Fibroblast of peridontal ligament (primary cell): Measurements from ENCODE around the gene CHD6.
"Not testable (repeated sequence)": the region's sequence is repeated elsewhere in the genome, so short reads cannot be mapped to it uniquely, and the experiment has no call there.

Experiments
- DNase-seq: peaks from one replicate; pipeline ENCODE4 v3.0.0-alpha.2; 2010; ENCODE audit errors: extremely low read depth

The CHD6 gene

DNA sequence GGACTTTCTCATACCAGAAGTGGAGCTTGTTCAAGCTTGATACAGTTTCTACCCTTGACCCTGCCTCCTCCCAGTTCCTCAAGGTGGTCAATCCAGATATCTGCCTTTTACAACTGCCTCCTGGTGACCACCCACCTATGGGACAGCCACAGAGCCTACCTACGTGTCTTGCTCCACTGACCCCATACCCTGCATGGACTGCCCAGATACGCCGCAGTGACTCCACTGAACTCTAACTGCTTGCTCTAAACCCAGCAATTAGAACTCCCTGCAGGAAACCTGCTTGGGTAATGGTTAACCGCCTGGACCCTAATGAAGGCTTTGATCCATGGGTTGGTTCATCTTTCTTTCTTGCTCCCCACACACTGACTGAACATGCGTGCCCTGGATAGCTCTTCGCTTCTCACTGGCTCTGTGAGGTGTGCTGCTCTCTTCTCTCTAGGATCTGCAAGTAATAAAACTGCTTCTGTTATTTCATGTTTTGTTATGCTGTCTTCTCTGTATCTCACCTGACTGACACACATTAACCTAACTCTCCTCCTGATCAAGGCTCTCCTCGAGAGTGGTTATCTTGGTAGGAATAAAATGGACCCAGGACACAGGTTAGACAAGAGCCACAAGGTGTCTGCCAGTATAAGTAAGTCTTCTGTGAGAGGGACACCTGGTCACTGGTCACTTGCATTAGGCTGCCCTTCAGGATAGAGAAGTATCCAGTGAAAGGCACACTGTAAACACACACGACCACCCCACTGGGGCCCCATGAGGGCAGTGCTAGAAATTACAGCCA, 79.2 kb downstream of the CHD6 start:
- DNase-seq: no peak

DNA sequence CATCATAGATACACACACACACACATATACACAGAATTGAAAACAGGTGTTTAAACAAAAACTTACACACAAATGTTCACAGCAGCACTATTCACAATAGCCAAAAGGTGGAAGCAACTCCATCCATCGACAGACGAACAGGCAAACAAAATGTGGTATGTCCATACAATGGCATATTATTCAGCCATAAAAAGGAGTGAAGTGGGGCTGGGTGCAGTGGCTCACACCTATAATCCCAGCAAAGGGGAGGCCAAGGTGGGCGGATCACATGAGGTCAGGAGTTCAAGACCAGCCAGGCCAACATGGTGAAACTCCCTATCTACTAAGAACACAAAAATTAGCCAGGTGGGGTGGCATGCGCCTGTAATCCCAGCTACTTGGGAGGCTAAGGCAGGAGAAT, 80.3 kb downstream of the CHD6 start:
- no peak for DNase-seq

- DNase-seq: not testable (repeated sequence)
Observed at GRCh38 chr20:41535551-41535950, 82.6 kb downstream of the CHD6 start.

DNA sequence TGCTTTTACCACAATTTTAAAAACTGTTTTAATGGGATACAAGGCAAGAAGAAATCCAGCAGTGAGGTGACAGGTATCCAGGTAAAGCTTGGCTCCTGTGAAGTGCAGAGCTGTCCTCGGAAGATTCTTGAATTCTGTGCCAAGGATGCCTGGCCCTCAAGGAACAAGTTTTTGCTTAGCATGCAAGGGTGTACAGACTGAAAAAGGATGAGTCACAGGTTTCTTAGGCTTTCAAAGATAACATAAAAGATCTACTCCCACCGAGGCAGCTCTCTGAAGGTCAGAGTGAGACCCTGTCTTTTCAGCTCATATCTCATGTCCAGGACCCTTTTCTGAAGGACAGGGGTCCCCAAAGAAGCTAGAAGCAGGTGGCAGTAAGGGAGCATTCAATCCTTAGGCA, 83.3 kb downstream of the CHD6 start:
- DNase-seq: no peak

DNA sequence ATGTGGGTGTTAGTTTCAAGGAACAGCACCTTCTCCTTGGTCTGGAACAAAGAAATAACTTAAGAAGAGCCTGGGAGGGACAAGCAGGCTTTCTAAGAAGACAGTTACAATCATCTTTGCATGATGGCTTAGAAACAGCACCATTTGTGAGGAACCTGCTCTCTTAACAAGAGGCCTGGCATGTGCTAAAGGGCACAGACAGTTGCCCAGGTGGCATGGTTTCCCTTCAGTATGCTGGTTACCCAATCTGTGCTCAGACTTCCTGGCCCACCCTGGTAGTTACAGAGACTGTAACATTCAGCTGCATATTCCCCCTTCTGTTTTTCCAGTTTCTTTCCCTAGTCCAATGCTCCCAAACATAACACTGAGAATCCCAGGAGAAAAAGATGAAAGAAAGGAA, 84.0 kb downstream of the CHD6 start:
- no peak for DNase-seq

DNA sequence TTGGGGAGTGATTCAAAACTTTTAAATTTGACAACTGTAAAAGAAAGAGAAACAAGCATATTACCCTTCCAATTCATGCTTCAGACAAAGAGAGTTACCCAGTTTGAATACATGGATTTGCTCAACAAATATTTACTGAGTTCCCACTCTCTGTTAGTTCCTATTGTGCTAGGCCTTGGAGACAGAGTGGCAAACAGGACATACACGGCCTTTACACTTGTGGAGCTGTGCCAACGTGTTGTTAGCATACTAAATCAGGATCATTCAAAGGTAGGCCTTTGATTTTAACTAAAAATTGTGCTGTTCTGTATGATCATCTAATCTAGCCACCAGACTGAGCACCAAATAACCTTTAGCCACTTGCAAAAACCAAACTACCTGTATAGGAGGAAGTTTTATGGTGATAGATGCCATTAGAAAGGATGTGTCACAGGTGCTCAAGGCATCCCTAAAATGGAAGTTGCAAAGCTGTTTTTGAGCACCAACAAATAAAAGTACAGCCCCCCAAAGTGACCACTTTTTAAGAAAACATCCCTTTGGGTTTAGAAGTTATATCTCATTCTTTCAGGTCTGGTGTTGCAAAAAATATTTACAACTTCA, 84.5 kb downstream of the CHD6 start:
- DNase-seq: no peak

DNA sequence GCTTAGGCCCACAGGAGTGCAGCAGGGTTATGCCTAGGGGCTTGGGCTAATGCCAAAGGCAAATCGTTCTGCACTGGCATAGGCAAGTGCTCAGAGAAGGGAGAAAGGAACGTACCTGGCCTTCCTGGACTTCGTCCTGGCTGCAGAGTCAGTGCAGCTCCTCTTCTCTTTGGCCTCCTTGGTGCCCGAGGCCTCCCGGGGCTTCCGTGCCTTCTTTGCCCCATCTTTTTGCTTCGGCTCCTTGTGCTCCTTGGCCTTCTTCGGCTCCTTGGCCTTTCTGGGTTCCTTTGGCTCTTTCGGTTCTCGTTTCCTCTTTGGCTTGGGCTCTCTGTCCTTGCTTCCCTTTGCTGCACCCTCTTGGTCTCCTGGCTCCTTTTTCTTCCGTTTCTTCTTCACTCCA, 85.2 kb downstream of the CHD6 start:
- DNase-seq: no peak

- DNase-seq: peak; percentile 22
Observed at GRCh38 chr20:41531518-41532275, 86.5 kb downstream of the CHD6 start.

- DNase-seq: no peak
Observed at GRCh38 chr20:41530923-41531322, 87.3 kb downstream of the CHD6 start.

GRCh38 chr20:41526327-41526726, 91.8 kb downstream of the CHD6 start:
- DNase-seq: no peak

- peak; percentile 32 for DNase-seq
Observed at GRCh38 chr20:41524980-41525613, 93.1 kb downstream of the CHD6 start.

DNA sequence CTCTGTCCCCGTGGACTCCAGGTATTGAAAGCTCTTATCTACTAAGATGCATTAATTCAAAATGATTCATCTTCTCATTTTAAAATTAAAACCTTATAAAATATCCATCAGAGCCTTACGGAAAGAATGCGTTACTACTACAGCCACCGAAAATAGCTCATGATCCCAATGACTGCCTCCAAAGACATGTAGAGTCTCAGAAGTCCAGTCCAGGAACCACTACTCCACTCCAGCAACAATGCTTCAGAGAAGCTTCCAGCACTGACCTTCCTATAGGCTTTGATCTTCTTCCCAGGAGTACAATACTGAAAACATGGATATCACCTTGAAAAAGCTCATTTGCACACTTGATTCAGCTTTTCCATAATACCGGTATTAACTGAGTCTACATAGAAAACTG, 94.3 kb downstream of the CHD6 start:
- DNase-seq: no peak

DNA sequence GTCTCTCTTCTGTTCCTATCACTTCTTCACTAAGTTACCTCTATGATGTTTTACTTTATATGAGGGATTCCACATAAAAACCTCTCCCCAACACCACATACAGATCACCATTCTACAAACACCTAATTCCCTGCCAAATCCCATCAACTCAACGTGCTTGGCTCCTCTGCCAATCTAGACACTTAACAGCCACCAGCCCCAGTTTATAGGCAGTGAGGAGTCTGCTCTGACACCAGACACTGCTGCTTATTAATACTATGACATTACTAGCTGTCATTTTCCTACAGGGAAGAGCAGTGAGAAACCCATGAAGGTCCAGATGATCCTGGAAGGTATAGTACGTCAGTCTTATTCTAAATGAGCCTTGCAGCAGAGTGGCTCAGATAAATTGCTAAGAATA, 104.3 kb downstream of the CHD6 start:
- no peak for DNase-seq

DNA sequence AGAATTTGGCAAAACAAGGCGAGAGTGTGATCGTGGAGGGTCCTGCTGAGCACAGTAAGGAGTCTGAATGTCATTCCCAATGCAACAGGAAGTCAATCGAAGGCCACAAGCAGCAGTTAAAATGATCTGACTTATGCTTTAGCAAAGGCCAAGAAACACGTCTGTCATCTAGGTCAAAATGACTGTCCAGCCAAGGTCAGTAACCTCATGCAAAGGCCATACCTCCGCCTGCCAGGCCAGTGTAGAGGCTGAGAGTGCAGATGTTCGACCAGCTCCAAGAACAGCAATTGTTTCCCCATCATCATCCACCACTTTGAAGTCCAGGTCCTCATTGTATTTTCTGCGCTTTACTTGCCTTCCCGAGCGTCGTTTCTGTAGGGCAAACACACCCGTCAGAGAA, 105.6 kb downstream of the CHD6 start:
- no peak for DNase-seq

- DNase-seq: no peak
Observed at GRCh38 chr20:41510847-41511450, 107.2 kb downstream of the CHD6 start.

DNA sequence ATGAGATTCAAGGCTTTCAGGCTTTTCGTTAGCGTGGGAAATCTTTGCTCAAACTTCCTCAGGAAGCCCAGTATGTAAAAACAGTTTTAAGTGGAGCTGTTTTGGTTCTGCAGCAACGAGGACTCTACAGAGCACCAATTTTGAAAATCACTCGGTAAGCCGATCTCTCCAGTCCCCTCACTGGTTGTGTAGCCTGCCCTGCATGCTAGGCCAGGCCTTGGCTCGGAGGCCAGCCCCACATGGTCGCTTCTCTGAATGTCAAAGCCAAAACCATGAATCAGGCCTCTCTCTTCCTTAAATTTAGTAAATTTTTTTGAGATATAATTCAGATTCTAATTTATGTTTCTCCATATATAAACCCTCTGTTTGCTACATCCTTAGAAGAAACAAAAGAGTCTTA, 108.0 kb downstream of the CHD6 start:
- DNase-seq: peak; percentile 33

DNA sequence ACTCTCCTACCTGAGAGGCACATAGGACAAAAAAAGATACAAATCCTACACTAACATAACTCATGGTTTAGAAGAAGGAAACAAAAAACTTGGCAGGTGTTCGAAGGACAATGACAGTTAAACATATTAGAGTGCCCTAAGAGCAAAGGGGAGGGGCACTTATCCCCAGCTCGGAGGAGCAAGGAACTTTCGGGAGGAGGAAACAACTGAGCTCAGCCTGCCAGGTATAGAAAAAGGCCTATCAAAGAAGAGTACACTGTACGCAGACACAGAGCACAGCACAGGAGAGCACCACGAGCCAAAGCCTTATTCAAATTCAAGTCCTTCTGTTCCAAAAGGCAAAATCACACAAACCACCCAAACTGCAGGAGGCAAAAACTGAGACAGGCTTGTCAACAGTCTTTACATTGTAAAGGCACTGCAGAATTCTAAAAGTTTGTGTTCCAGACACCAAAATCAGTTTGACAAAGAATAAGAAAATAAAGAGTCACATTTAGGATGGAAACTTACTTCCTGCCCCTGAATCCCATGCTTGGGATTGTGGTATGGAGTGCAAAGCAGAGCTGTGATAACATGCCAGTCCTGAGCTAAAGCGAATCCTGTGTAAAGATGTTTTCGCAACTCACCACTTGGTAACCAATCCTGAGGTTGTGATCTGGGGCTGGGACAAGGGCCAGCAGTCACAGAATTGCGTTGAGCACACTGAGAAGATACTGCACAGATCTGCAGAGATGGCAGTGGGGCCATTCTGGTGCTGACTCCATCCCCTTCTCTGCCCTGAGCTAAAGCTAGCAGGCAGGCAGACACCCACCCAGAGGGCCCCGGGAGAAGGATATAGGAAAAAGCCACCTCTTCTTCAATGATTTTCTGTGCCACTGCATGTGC, 108.6 kb downstream of the CHD6 start:
- peak; percentile 86 for DNase-seq

- no peak for DNase-seq
Observed at GRCh38 chr20:41508335-41508734, 109.8 kb downstream of the CHD6 start.

- DNase-seq: no peak
Observed at GRCh38 chr20:41507851-41508250, 110.3 kb downstream of the CHD6 start.

DNA sequence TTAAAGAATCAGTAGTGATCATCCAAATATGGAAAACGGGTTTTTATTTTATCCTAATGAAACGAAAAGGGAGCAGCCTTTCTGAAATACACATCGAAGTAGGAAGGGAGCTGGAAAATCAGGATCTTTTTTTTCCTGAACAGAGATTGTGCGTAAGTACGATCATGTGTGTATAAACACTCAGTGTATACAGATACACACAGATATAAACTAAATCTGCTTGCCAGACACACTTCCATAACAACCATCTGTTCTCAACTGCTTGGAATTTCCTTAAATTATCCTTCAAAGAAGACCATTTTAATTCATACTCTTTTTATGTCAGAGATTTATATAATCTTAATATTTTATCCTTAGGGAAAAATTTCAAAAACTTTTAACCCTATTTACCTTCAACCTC, 110.7 kb downstream of the CHD6 start:
- DNase-seq: peak; percentile 29
